ENCODE data around the gene TMEM238.

TMEM238 gene

DNA sequence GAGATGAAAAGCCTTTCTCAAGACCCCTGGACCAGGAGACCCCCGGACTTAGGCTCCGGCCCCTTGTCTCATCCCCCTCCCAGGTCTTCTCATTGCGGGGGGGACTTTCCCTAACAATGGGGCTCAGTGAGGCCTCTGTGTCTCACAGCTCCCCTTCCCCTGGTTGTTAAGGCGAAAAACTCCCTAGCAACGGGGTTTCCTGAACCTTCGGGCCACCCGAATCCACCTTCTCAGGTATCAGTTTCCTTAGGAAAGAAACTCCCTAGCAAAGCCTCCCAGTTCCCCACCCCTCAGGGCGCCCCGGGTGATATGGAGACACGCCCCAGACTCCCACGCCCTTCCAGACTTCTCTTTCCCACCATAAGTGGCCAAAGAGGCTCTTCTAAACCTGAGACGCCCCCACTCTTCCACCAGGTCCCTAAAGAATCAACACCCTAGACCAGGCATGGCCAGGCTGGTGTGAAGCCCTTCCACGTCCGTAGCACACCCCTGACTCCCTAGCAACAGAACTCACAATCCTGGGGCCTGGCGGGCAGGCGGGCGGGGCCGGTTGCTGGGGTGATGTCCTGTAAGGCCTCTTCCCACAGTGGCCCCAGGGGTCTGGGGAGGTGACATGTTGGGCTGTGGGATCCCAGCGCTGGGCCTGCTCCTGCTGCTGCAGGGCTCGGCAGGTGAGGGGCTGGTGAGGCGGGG lies 7.7 kb downstream of the TMEM238 start, which contains the start of gene TMEM190:
TSS of gene TMEM190 (plus strand) at position 586 of the 693 bp plus-strand sequence. CDS start at position 614, 28 bp downstream.
- DNase-seq, result no peak

DNA sequence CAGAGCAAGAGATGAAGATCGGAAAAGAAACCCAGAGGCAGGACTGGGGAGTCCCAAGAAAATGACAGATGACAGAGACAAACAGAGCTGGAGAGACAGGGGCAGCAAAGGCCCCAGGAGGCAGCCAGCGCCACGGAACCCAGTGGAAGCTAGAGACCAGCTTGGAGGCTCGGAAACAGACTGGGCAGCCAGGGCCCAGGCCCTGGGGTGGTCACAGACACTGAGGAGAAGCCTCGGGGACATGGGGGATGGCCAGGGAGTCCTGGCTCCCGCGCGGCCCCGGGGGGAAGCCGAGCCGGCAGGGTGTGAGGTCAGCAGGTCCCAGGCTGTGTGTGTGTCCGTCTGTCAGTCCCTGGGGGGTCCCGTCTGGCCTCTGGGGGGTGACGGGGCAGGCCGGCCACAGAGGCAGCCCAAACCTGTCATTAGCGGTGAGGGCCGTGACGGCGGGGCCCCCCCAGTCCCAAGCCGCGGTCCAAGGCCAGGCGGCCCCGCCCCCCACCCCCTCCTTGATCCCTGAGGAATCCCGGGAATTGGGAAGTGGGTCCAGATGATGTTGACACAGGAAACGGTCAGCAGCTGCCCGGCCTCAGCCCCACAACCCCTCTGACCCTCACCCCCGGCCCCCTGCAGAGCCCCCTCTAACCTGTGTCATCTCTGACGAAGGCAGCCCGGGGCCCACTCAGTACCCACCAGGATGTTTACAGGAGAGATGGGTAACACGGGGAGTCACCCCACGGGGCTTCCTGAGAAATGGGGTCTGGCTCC lies 9.9 kb downstream of the TMEM238 start:
- DNase-seq, result no peak

- DNase-seq, result no peak
Measured at GRCh38 chr19:55373306-55373992, 10.6 kb downstream of the TMEM238 start.

GRCh38 chr19:55372316-55373081 lies 11.6 kb downstream of the TMEM238 start:
- no peak for DNase-seq

GRCh38 chr19:55370305-55370988 lies 13.6 kb downstream of the TMEM238 start, which contains the start of gene IL11:
IL11 (minus strand) TSS chr19:55370463; CDS start chr19:55370310, 153 bp downstream.
- DNase-seq, result no peak

GRCh38 chr19:55369653-55370304 lies 14.3 kb downstream of the TMEM238 start:
- DNase-seq, result peak; percentile 33 to 46

GRCh38 chr19:55368701-55369563 lies 15.2 kb downstream of the TMEM238 start:
- DNase-seq, result no peak

- DNase-seq, result no peak
Measured at GRCh38 chr19:55368106-55368505, 16.0 kb downstream of the TMEM238 start.

GRCh38 chr19:55366790-55367189 lies 17.3 kb downstream of the TMEM238 start:
- no peak for DNase-seq

DNA sequence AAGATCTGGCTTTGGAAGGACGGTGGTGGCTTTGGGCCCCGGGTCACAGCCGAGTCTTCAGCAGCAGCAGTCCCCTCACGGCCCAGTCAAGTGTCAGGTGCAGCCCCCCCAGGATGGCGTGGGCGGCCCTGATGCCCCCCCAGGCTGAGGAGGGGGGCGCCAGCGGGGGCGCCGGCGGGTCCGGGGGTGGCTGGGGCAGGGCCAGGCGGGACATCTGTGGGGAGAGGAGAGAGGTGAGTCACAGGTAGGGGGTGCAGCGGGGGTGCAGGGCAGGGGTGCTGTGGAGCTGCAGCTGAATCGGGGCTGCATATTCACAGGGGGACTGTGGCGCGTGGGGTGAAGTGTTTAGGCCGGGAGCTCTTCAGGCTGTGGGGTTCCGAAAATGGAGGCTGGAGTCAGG lies 18.1 kb downstream of the TMEM238 start:
- DNase-seq, result no peak

- DNase-seq, result no peak
Measured at GRCh38 chr19:55365245-55365644, 18.8 kb downstream of the TMEM238 start.

- DNase-seq, result no peak
Measured at GRCh38 chr19:55362990-55363716, 20.9 kb downstream of the TMEM238 start, which contains the start of gene GARIN5B. GARIN5B (minus strand) TSS chr19:55363260; CDS start chr19:55363066, 194 bp downstream.

GRCh38 chr19:55362174-55362989 lies 21.7 kb downstream of the TMEM238 start:
- DNase-seq, result no peak

DNA sequence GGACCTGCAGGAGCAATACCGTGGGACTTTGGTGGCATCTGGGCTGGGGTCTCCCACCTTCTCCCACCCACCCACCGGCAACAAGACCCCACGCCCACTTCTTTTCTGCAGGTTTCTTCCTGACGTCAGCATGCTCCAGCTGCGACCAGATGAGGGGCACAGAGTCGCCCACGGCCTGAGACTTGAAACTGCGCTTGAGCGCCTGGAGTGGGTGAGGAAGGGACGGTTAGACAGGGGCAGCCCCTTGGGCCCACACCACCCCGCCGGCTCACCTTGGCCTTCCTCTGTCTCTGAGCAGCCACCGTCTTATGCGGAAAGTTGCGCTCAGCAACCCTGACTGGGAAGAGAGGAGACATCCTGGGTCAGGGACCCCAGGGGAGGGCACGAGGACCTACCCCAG lies 23.2 kb downstream of the TMEM238 start:
- no peak for DNase-seq

DNA sequence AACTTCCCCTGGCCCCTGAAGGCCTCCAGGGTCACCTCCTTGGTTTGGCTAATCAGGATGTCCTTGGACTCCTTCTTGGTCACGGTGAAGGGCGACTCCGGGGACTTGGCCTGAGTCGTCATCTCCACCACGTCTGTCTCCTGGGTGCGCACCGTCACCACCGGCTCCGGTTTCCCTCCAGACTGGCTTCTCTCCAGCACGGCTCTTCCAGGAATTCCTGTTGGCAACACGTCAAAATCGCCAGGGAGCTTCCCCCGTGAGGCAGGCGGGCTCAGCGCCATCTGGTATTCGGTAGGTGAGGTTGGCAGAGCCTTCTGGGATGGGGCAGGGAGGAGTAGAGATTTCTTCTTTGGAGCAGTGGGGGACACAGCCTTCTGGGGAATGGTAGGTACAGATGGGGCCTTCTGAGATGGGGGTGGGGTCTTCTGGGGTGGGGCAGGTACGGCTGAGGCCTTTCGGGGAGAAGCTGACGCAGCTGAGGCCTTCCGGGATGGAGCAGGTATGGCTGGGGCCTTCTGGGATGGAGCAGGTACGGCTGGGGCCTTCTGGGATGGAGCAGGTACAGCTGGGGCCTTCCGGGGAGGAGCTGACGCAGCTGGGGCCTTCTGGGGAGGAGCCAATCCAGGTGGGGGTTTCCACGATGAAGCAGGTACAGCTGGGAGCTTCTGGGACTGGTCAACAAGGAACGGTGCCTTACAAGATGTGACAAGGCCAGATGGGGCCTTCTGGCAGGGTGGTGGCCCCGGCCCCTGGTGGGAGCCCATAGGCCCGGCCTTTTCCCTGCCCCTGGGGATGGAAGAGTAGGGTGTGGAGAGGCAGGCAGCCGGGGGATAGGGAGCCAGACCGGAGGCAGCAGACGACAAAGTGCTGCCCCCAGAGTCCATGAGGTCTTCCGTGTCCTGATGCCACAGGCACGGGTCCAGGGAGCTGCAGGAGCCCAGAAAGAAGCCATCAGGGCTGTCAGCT lies 24.9 kb downstream of the TMEM238 start:
- DNase-seq, result no peak

GRCh38 chr19:55358493-55358892 lies 25.6 kb downstream of the TMEM238 start:
- no peak for DNase-seq

DNA sequence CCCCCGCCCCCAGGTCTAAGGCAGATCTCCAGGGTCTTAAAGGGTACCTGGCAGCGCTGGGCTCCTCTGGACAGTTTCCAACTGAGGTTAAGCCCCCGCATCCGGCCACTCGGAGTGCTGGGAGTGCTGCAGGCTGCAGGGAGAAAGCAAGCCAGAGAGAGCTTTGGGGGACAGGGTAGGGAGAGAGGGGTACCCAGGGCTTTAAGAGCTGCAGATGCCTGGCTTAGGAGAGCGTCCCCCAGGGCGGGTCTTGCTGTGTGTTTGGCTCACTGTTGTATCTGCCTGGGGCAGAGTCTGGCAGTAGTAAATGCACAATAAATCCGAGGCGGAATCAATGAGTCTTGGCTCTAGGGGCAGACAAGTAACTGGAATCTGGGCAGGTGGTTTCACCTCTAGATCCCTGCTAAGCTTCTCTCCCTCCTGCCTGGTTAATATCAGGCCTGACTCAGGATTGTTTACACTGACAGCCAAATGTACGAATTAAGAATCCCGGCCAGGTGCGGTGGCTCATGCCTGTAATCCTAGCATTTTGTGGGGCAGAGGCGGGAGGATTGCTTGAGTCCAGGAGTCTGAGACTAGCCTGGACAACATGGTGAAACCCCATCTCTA lies 28.8 kb downstream of the TMEM238 start:
- no peak for DNase-seq
